Large intestine (tissue), 3 donors: Measurements from ENCODE around the gene ZNF586. TPM values are rescaled to one million over a fixed set of nuclear protein-coding genes. Genes with fewer than 3 reads are reported as not detected.
"Not testable (repeated sequence)": the region's sequence is repeated elsewhere in the genome, so short reads cannot be mapped to it uniquely, and the experiment has no call there.

ENCODE experiments used
- DNase-seq, 2 donors: peaks; one replicate each; pipeline versions ENCODE4 v3.0.0 to v3.0.0-alpha.2; 2013
- H3K27ac ChIP-seq: one replicate; pipeline ENCODE4 v1.5.1; 2013; ENCODE audit warnings: low read length
- H3K27me3 ChIP-seq: 2 replicates; pipeline ENCODE4 v1.6.1; 2013; ENCODE audit warnings: low read length; ENCODE audit not compliant: control insufficient read depth, insufficient read depth
- H3K36me3 ChIP-seq: 2 replicates; pipeline ENCODE4 v1.6.1; 2013; ENCODE audit warnings: low read length; ENCODE audit not compliant: control insufficient read depth, insufficient read depth
- H3K4me1 ChIP-seq: one replicate; pipeline ENCODE4 v1.6.1; 2013; ENCODE audit warnings: low read length; ENCODE audit not compliant: control insufficient read depth, insufficient read depth
- H3K4me3 ChIP-seq: one replicate; pipeline ENCODE4 v1.5.1; 2013; ENCODE audit warnings: low read length
- H3K9me3 ChIP-seq: one replicate; pipeline ENCODE4 v1.6.1; 2013; ENCODE audit warnings: mild to moderate bottlenecking, low read depth, low read length, moderate library complexity; ENCODE audit not compliant: control insufficient read depth
- WGBS: methylation state at CpG from one replicate; pipeline ENCODE4 v1.1.5; 2013; ENCODE audit warnings: low lambda C conversion rate; ENCODE audit not compliant: insufficient coverage; 5-methylcytosine and 5-hydroxymethylcytosine counted together
- polyA plus RNA-seq: library from polyadenylated mRNA; unstranded; fragments of 120-200 nt; gene quantifications from one replicate; pipeline ENCODE4 v1.2.1, GENCODE V29; 2013

The ZNF586 gene
- polyA plus RNA-seq, 1 donor = 18.6 TPM

GRCh38 chr19:57789288-57789687 is 19.8 kb downstream of the ZNF586 start:
- WGBS = no CpG with 5 or more reads among the region's 4 CpGs
- Histone ChIP-seq H3K9me3 (peaks cover 30% of the 10 kb centered on the region), H3K36me3 (peaks cover 46% of the 10 kb centered on the region), H3K27ac (no peak overlapping the region), H3K4me3 (no peak overlapping the region), H3K4me1 (no peaks in the 10 kb centered on the region), H3K27me3 (no peaks in the 10 kb centered on the region)
- DNase-seq = no peak

GRCh38 chr19:57796580-57796979 is 27.1 kb downstream of the ZNF586 start:
- peaks cover 39% of the 10 kb centered on the region for H3K36me3 ChIP-seq
- H3K27me3 ChIP-seq = not testable (repeated sequence)

DNA sequence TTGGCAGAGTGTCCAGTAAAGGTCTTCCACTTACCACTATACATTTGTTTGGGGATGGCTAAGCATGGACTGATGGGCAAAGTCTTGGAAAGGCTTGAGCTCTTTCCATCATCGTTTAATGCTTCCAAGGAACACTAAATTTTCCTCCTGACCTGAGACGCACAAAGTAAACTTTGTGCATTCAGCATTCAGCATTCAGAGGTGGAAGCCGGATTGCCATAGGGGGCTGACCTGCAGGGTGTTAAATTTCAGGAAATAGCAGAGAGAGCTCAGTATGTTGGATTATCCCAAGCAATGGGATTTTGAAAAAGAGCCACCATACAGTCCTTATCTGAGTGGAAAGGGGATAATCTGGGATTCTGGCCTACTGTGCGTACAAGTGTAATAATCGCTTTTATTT is 31.2 kb downstream of the ZNF586 start:
- Histone ChIP-seq H3K36me3 (peaks cover 23% of the 10 kb centered on the region), H3K4me3 (no peak overlapping the region), H3K27me3 (no peaks in the 10 kb centered on the region), H3K27ac (no peak overlapping the region), H3K4me1 (peaks cover 10% of the 10 kb centered on the region), H3K9me3 (no peaks in the 10 kb centered on the region)
- DNase-seq = no peak
- WGBS = 100% methylated on average over 1 of the region's 5 CpGs

More at GRCh38 chr19:57796580-57796979, 27.1 kb downstream of the ZNF586 start:
- not testable (repeated sequence) for H3K4me1 ChIP-seq, H3K9me3 ChIP-seq, H3K4me3 ChIP-seq, H3K27ac ChIP-seq, DNase-seq
- WGBS = no CpG with 5 or more reads among the region's 1 CpG

- no peak overlapping the region for H3K27ac ChIP-seq
- H3K4me1 ChIP-seq = peaks cover 13% of the 10 kb centered on the region
- H3K9me3 ChIP-seq = no peaks in the 10 kb centered on the region
- H3K27me3 ChIP-seq = no peaks in the 10 kb centered on the region
- no peak overlapping the region for H3K4me3 ChIP-seq
- no peak for DNase-seq
- WGBS = no CpG with 5 or more reads among the region's 4 CpGs
- peaks cover 23% of the 10 kb centered on the region for H3K36me3 ChIP-seq
These were observed 32.8 kb downstream of the ZNF586 start for GRCh38 chr19:57802269-57802668.

DNA sequence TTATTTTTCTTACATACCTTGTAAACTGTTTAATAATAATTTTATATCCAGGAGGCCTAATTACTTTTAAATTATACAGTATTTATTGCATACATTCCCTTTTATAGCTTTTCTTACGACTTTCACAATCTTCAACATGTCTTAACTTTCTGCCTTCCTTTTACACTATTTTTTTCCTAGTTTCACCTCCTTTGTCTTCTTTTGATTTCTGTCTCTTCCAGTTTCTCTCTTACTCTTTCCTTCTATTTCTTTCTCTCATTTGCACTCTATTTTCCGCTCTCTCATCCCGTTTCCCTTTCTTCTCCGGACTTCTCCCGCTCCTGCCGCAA is 33.8 kb downstream of the ZNF586 start:
- no peak for DNase-seq
- Histone ChIP-seq H3K27me3 (no peaks in the 10 kb centered on the region), H3K36me3 (peaks cover 33% of the 10 kb centered on the region), H3K4me3 (peak overlapping the region; percentile 61), H3K4me1 (peaks cover 15% of the 10 kb centered on the region), H3K9me3 (no peaks in the 10 kb centered on the region), H3K27ac (peak overlapping the region; percentile 83)
- 4% methylated on average over 5 of the region's 6 CpGs for WGBS

DNA sequence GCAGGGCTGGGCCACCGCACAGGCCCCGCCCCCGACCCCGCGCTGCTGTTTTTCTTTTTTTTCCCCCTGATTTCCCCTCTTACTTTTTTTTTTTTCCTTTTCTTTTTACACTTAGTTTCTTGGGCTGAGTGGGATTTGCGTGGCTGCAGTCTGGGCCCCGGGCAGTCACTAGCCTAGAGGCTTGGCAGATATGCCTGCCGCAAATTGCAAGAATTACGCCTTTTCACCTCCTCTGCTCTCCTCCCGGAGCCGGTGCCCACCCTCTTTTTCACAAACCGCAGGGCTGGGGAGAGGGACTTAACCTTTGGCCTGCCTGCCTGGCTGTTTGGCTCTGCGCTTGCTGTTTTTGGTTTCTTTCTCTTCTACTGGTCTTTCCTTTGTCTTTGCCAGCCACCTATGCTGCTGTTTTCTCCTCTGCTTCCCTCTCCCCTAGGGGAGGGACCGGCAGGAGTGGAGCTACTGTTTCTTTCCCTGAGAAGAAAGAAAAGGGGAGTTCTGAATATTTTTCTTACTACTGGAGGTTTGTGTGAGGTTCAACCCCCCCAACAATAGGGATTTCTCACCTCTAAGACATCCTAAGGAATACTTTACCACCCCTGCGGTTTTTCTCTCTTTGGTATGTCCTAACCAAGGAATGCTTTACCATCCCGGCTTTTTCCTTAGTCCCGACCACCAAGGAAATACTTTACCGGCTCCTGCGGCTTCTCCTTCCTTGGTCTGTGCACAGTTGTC is 34.3 kb downstream of the ZNF586 start:
- peak in 1 of 2 donors; percentile 66 for DNase-seq
- Histone ChIP-seq H3K27me3 (no peaks in the 10 kb centered on the region), H3K9me3 (no peaks in the 10 kb centered on the region), H3K36me3 (peaks cover 37% of the 10 kb centered on the region), H3K4me1 (peaks cover 18% of the 10 kb centered on the region), H3K27ac (peak overlapping the region; percentile 83), H3K4me3 (peak overlapping the region; percentile 61)
- WGBS = 1% methylated on average over 11 of the region's 19 CpGs

GRCh38 chr19:57807541-57807940 is 38.1 kb downstream of the ZNF586 start:
- Histone ChIP-seq H3K27ac (no peak overlapping the region), H3K4me1 (peaks cover 32% of the 10 kb centered on the region)
- WGBS = no CpG with 5 or more reads among the region's 2 CpGs

DNA sequence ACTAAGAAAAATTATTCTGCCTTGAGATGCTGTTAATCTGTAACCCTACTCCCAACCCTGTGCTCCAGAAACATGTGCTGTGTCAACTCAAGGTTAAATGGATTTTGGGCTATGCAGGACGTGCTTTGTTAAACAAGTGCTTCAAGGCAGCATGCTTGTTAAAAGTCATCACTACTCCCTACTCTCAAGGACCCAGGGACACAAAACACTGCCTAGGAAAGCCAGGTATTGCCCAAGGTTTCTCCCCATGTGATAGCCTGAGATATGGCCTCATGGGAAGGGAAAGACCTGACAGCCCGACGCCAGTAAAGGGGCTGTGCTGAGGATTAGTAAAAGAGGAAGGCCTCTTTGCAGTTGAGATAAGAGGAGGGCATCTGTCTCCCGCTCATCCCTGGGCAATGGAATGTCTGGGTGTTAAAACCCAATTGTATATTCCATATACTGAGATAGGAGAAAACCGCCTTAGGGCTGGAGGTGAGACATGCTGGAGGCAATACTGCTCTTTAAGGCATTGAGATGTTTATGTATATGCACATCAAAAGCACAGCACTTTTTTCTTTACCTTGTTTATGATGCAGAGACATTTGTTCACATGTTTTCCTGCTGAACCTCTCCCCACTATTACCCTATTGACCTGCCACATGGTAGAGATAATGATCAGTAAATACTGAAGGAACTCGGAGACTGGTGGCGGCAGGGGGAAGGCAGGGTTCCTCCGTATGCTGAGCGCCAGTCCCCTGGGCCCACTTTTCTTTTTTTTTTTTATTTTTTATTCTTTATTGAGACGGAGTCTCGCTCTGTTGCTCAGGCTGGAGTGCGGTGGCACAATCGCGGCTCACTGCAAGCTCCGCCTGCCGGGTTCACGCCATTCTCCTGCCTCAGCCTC is 41.2 kb downstream of the ZNF586 start:
- H3K4me3 ChIP-seq, H3K9me3 ChIP-seq, H3K27me3 ChIP-seq: not testable (repeated sequence)
- WGBS = no CpG with 5 or more reads among the region's 17 CpGs
- Histone ChIP-seq H3K27ac (peak overlapping the region; percentile 70), H3K4me1 (peaks cover 39% of the 10 kb centered on the region), H3K36me3 (peaks cover 47% of the 10 kb centered on the region)
- DNase-seq = peak; percentile 58 to 89

More at GRCh38 chr19:57807541-57807940, 38.1 kb downstream of the ZNF586 start:
- Histone ChIP-seq H3K9me3 (no peaks in the 10 kb centered on the region), H3K27me3 (no peaks in the 10 kb centered on the region), H3K36me3 (peaks cover 42% of the 10 kb centered on the region), H3K4me3 (no peak overlapping the region)
- DNase-seq = no peak

- peak overlapping the region; percentile 81 for H3K4me3 ChIP-seq
- H3K27ac ChIP-seq = peak overlapping the region; percentile 70
- no peak for DNase-seq
- 71% methylated on average over 1 of the region's 3 CpGs for WGBS
- H3K4me1 ChIP-seq = peaks cover 39% of the 10 kb centered on the region
- peaks cover 36% of the 10 kb centered on the region for H3K36me3 ChIP-seq
- no peaks in the 10 kb centered on the region for H3K9me3 ChIP-seq
- H3K27me3 ChIP-seq = no peaks in the 10 kb centered on the region
These were observed 42.8 kb downstream of the ZNF586 start for GRCh38 chr19:57812226-57812625.

- not testable (repeated sequence) for DNase-seq
- peak overlapping the region; percentile 81 for H3K4me3 ChIP-seq
These were observed 43.7 kb downstream of the ZNF586 start for GRCh38 chr19:57812975-57813820.

More at GRCh38 chr19:57812975-57813820, 43.7 kb downstream of the ZNF586 start:
- not testable (repeated sequence) for H3K27me3 ChIP-seq, H3K9me3 ChIP-seq
- Histone ChIP-seq H3K27ac (peak overlapping the region; percentile 85), H3K36me3 (peaks cover 27% of the 10 kb centered on the region), H3K4me1 (peaks cover 37% of the 10 kb centered on the region)
- 40% methylated on average over 1 of the region's 13 CpGs for WGBS
